ENCODE measurements around the gene CEBPE. TPM values are rescaled to one million over a fixed set of nuclear protein-coding genes. Genes with fewer than 3 reads are reported as not detected.

The CEBPE gene
- total RNA-seq, 2 donors from 2014 or later: not detected

GRCh38 chr14:23101986-23102625 lies 16.9 kb downstream of the CEBPE start:
- Histone ChIP-seq H3K36me3 (replicated peaks in 1 of 2; ENCODE audit: insufficient read depth in 1 of 2, low read depth in 2 of 2) (no peaks in the 10 kb centered on the region), H3K27ac (no peak overlapping the region), H3K4me3 (no peak overlapping the region), H3K9me3 (no peaks in the 10 kb centered on the region), H3K27me3 (no peaks in the 10 kb centered on the region), H3K4me1 (peaks cover 29% of the 10 kb centered on the region)
- no peak for DNase-seq
- ATAC-seq: no peak
- 79 to 82% methylated on average over 9 to 10 of the region's 10 CpGs for WGBS, 2 donors
- TF ChIP-seq, protein P1, sequence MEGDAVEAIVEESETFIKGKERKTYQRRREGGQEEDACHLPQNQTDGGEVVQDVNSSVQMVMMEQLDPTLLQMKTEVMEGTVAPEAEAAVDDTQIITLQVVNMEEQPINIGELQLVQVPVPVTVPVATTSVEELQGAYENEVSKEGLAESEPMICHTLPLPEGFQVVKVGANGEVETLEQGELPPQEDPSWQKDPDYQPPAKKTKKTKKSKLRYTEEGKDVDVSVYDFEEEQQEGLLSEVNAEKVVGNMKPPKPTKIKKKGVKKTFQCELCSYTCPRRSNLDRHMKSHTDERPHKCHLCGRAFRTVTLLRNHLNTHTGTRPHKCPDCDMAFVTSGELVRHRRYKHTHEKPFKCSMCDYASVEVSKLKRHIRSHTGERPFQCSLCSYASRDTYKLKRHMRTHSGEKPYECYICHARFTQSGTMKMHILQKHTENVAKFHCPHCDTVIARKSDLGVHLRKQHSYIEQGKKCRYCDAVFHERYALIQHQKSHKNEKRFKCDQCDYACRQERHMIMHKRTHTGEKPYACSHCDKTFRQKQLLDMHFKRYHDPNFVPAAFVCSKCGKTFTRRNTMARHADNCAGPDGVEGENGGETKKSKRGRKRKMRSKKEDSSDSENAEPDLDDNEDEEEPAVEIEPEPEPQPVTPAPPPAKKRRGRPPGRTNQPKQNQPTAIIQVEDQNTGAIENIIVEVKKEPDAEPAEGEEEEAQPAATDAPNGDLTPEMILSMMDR (IDR thresholded peaks at IDR 0.05): no peak
- no peak for TF ChIP-seq POLR2A (IDR thresholded peaks at IDR 0.05)
- intact Hi-C loops (cut with DNase I): no loop called here

GRCh38 chr14:23101213-23101970 lies 17.7 kb downstream of the CEBPE start:
- Histone ChIP-seq H3K27me3 (no peaks in the 10 kb centered on the region), H3K9me3 (no peaks in the 10 kb centered on the region), H3K36me3 (replicated peaks in 1 of 2; ENCODE audit: insufficient read depth in 1 of 2, low read depth in 2 of 2) (no peaks in the 10 kb centered on the region), H3K4me1 (peaks cover 36% of the 10 kb centered on the region), H3K4me3 (no peak overlapping the region), H3K27ac (no peak overlapping the region)
- intact Hi-C loops (cut with DNase I): no loop called here
- 74 to 83% methylated on average over 6 of the region's 6 CpGs for WGBS, 2 donors
- DNase-seq: no peak
- TF ChIP-seq, protein P1 (IDR thresholded peaks at IDR 0.05): no peak
- TF ChIP-seq POLR2A (IDR thresholded peaks at IDR 0.05): no peak
- no peak for ATAC-seq

GRCh38 chr14:23099212-23099861 lies 19.7 kb downstream of the CEBPE start:
- Histone ChIP-seq H3K36me3 (replicated peaks in 1 of 2; ENCODE audit: insufficient read depth in 1 of 2, low read depth in 2 of 2) (no peaks in the 10 kb centered on the region), H3K4me1 (peaks cover 39% of the 10 kb centered on the region), H3K4me3 (no peak overlapping the region), H3K27me3 (no peaks in the 10 kb centered on the region), H3K27ac (peak overlapping the region in 3 of 4 donors; percentile 28 to 56 (median 33)), H3K9me3 (no peaks in the 10 kb centered on the region)
- whole genome bisulfite sequencing, 2 donors: 32 to 37% methylated on average over 10 of the region's 10 CpGs
- TF ChIP-seq, protein P1 (IDR thresholded peaks at IDR 0.05): peak in 3 of 7 experiments; percentile 13 to 18 (median 14)
- TF ChIP-seq POLR2A (IDR thresholded peaks at IDR 0.05): no peak
- intact Hi-C loops (cut with DNase I): no loop called here
- peak; percentile 55 to 72 (median 58) for DNase-seq
- no peak for ATAC-seq

DNA sequence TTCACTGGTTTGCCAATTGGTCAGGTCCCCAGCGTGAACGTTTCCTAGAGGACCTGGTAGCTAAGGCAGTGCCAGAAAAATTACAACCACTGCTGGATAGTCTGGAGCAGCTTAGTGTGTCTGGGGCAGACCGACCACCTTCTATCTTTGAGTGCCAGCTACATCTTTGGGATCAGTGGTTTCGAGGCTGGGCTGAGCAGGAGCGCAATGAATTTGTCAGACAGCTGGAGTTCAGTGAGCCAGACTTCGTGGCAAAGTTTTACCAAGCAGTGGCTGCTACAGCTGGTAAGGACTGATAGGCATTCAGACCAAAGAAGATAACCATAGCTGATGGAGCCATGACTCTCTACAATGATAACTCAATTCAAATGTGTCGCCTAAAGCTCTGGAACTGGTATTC lies 21.3 kb downstream of the CEBPE start:
- intact Hi-C loops (cut with DNase I): no loop called here
- WGBS, 2 donors: 76 to 78% methylated on average over 5 to 7 of the region's 7 CpGs
- no peak for TF ChIP-seq POLR2A (IDR thresholded peaks at IDR 0.05)
- TF ChIP-seq, protein P1 (IDR thresholded peaks at IDR 0.05): no peak

More for the DNA sequence above, 21.3 kb downstream of the CEBPE start:
- Histone ChIP-seq H3K4me1 (peaks cover 50% of the 10 kb centered on the region), H3K9me3 (no peaks in the 10 kb centered on the region), H3K27me3 (no peaks in the 10 kb centered on the region), H3K4me3 (no peak overlapping the region), H3K36me3 (replicated peaks in 1 of 2; ENCODE audit: insufficient read depth in 1 of 2, low read depth in 2 of 2) (no peaks in the 10 kb centered on the region), H3K27ac (no peak overlapping the region)
- ATAC-seq (no peak), DNase-seq (no peak)

All from body of pancreas (tissue), 4 donors.